Islet precursor cell (in vitro differentiated cells): Measurements from ENCODE around the gene LCN15.
A peak's percentile ranks its signal among the peaks of the same experiment; 100 is the strongest.

Experiments used
- DNase-seq: peaks from one replicate; pipeline ENCODE4 v3.0.0-alpha.2; 2018

The LCN15 gene

DNA sequence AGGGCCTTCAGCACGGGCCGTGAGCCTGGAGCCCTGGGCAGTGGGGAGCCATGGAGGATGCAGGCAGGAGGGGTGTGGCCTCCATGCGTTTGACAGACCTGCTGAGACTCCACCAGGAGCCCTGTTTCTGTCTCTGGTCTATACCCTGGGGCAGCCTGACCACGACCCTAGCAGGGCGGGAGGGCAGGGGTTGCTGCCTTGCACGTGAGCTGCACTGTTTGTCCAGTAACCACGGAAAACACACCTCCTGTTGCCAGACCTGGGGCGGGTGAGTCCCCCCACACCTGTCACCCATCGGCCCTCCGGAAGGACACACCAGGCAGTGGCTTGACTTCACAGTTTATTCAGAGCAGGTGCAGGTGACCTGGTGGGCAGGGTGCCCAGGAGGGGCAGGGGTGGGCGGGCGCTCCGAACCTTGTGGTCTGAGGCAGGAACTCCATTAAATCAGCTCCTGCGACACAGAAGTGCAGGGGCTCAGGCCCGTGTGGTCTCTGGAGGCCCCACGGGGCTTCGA, 10.2 kb downstream of the LCN15 start:
- DNase-seq, result no peak

DNA sequence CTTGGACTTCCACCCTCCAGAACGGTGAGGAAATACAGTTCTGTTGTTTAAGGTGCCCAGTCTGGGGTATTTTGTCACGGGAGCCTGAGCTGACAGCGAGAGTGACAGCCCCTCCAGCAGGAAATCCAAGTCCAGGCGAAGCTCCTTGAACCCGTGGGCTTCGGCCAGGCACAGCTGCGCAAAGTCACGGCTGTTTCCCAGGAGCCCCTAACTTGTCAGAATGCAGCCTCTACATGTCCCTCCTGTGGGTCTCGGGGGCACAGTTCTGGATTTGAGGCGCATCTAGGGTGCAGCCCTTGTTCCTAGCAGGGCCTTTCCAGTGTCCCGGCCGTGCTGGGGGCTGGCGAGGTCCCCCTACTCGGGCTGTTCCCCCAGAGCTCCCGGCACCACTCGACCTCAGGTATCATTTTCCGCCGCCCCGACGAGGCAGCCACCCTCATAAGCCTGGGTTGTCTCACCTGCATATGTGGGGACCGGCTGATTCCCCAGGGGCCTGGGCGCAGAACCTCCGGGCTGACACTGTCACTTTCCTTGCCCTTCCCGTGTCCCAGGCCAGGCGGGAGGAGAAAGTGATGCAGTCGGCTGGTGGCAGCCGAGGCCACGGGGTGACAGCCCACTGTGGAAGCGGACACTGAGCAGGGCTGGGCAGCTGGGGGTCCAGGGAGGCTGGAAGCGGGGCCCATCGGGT, 10.8 kb downstream of the LCN15 start:
- no peak for DNase-seq

DNA sequence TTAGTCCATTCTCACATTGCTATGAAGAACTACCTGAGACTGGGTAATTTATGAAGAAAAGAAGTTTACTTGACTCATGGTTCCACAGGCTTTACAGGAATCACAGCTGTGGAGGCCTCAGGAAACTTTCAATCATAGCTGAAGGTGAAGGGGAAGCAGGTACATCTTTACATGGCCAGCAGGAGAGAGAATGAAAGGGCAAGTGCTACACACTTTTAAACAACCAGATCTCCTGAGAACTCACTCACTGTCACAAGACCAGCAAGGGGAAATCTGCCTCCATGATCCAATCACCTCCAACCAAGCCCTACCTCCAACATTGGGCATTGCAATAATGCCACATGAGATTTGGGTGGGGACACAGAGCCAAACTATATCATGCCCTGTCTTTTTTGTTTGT, 12.5 kb downstream of the LCN15 start:
- no peak for DNase-seq

DNA sequence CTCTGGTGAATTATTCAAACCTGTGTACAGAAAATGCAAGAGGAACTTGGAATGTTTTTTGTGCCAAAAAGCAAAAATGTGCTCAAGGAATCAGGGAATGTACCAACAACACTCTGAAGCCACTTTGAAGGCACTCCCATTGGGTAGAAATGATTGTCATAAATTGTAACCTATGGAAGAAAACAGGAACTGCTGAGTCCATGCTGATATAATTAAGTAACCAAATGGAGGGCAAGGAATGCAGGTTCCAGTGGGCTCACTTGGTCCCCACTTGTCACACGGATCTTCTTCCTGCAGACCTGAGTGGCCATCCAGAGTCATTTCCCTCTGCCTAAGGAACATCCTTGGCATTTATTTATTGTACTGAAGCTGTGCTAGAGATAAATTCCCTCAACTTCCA, 13.1 kb downstream of the LCN15 start:
- no peak for DNase-seq

DNA sequence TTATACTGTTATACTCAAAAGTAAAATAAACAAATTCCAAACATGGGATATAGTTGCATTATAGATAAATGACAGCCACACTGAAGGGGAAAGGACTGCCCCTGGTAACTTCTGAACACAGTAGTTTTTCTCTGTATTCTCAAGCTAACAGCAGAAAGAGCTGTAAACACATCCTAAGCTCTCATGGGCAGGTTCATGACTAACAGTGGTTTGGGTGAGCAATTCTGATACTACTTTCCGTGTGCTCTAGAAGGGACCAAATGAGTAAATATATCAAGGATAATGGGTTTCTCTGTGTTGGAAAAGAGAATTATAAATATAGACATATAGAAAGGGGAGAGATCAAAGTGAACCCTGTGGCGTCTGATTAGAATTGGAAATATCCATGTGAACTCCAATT, 13.8 kb downstream of the LCN15 start:
- no peak for DNase-seq

DNA sequence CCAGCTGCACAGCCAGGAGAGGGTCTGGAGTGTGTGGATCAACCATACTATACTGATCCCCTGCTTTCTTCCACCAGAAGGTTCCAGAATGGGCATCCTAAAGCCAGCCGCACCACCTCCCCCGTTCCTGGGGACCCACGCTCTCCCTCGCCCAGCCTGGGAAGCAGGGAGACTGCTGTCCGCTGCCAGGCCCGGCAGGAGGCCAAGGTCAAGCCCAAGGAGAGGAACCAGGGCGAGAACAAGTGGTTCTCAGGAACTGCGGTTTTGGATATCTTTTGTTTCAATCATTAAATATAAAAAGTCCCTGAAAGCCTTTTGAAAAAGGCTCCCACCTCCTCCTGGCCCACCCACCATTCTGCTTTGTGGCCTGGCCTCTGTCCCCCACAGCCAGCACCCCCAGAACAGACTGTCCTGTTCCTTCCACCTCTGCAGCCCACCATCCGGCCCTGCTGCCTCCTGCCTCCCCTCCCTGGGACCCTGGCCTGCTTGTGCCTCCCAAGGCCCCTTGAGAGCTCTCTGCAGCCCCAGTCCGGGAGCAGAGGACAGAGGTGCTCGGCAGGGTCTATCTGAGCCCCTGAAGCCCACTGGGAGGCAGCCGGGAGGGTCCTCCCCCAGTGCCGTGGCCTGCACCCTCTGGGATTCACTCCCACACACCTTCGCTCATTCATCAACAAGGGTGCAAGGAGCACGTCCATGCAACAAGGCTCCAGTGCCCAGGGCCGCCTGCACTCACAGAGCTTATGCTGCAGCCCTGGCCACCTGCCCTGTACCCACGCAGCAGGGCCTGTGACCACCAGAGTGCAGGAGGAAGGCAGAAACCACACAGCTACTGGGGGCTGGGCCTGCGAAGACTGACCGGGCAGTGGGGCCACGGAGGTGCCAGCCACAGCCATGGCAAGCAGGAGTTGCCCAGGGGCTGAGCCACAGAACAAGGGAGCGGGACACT, 15.4 kb downstream of the LCN15 start:
- DNase-seq, result no peak

DNA sequence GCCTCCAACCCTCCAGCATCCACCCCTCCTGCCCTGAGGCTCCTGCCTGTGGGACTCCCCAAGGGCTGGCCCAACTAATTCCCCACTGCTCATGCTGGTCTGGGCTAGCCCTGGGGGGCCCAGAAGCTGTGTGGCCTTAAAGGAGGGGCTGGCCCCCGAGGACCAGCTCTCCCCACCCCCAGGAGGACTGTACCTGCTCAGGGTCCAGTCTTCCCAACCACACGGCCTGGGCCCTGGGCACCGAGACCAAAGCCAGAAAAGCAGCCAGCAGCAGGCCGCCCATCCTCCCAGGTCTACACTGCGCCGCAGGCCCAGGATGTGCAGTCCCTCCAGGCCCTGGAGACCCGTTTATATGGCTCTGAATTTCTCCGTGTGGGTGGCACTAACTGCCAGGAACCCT, 16.1 kb downstream of the LCN15 start, which contains the start of gene LCN6:
LCN6 (minus strand) TSS at position 325 of the 400 bp plus-strand sequence; CDS start at position 283, 42 bp downstream.
- DNase-seq, result no peak

DNA sequence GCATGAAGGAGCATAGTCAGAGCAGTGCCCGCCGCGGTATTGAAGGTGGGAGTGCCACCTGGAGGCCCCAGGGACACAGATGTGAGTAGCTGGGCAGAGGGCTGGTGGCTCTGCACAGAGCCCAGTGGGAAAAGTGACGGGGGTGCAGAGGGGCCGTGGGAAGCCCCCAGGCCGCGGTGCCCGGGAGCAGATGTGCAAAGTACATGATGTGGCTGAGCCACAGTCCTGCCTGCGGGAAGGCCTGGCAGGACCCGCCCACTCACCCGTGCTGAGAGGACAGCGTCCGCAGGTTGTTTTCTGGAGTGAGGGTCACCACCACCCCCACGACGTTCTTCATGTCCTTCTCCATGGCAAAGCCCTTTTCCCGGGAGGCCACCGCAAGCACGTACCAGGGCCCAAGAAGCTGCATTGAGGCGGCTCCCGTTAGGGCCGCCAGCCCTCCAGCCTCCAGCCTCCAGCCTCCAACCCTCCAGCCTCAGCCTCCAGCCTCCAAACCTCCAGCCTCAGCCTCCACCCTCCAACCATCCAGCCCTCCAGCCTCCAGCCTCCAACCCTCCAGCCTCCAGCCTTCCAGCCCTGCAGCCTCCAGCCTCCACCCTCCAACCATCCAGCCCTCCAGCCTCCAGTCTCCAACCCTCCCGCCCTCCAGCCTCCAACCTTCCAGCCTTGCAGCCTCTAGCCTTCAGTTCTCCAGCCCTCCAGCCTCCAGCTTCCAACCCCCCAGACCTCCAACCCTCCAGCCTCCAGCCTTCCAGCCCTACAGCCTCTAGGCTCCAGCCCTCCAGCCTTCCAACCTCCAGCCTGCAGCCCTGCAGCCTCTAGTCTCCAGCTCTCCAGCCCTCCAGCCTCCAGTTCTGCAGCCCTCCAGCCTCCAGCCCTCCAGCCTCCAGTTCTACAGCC, 16.9 kb downstream of the LCN15 start:
- no peak for DNase-seq

DNA sequence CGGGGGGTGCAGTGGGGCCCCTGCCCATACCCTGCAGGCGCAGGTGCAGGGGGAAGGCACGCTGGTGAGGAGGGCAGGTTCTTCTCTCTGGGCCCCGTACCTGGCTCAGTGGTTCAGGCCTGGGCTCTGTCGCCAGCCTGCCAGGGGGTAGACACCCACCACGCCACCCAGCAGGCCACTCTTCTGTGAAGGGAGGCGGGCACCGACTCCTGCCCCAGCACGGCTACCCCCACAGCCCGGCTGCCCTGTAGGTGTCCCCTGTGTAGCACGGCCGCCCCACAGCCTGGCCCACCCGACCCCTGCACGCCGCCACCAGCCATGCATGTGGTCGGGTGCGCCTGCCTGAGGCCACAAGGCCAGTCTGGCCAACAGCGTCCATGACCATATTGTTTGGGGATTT, 17.7 kb downstream of the LCN15 start:
- DNase-seq, result no peak

DNA sequence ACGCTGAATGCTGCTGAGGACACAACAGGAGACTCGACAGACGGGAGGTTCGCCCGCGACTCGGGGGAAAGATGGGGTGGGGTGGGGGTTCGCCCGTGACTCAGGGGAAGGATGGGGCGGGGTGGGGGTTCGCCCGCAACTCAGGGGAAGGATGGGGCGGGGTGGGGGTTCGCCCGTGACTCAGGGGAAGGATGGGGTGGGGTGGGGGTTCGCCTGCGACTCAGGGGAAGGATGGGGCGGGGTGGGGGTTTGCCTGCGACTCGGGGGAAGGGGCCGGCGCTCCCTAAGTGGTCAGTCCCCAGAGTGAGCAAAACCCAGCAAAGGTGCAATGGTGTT, 18.2 kb downstream of the LCN15 start:
- DNase-seq, result no peak

DNA sequence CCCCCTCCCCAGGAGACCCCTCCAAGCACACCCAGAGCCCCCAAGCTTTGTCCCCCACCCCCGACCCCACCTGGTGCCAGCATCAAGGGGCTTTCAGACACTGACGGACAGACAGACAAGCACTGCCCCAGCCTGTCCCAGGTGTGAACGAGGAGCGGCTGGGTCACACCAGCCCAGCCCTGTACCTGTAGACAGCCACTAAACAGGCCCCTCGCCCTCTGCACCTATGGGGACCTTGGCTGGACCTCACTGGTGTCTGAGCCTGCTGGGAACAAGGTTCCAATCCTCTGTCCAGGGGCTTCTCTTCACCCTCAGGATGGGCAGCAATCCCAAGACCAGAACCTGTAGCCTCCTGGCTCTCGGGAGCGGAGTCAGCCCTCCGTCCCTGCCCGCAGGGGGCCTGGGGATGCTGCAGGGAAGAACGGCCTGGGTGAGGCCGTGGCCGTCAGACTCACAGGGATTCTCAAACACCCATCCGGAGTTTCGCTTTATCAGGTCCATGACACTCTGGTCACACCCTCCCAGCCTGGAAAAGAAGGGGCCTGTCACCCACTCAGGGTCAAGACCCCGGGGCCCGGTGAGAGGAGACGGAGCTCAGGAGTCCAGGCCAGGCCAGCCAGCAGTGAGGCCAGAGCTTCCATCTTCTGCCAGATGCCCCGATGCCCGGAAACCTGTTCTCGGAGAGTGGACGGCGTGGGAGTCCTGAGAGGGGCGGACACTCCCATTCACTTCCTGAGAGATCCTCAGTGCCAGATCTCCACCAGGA, 18.7 kb downstream of the LCN15 start:
- no peak for DNase-seq

DNA sequence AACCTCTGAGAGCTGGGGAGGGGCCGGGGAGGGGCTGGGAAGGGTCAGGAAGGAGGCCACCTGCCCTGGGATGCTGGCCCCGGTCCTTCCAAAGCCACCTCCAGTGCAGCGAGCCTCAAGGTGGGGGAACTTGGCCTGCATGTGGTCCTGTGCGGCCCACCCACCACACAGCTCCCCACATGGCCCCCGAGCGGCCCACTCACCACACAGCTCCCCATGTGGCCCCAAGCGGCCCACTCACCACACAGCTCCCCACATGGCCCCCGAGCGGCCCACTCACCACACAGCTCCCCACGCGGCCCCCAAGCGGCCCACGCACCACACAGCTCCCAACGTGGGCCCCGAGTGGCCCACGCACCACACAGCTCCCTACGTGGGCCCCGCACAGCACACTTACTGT, 19.5 kb downstream of the LCN15 start:
- DNase-seq, result no peak

DNA sequence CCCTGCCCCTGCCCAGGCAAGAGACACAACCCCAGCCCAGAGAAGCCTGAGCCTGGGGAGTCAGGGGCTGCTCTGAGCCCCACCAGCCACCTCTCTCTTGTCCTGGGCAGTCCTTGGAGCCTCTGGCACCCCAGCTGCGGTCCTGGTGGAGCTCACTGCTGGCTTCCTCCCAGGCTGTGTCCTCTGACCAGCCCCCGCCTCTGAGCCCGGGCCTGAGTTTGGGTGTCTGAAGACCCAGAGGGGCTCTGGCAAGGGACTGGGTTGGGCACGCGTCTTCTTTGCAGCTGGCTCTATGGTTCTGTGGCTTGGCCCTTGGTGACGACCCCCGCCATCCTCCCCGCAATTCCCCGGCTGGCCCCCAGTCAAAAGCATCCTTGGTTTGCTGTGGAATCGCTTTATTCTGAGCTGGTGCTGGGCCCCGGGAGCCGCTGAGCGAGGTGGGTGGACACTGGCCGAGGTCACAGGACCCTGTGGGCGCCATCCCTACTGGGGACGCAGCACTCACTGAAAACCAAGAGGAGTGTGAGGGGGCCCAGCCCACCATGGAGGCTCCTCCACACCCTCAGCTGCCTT, 20.6 kb downstream of the LCN15 start:
- DNase-seq, result no peak

DNA sequence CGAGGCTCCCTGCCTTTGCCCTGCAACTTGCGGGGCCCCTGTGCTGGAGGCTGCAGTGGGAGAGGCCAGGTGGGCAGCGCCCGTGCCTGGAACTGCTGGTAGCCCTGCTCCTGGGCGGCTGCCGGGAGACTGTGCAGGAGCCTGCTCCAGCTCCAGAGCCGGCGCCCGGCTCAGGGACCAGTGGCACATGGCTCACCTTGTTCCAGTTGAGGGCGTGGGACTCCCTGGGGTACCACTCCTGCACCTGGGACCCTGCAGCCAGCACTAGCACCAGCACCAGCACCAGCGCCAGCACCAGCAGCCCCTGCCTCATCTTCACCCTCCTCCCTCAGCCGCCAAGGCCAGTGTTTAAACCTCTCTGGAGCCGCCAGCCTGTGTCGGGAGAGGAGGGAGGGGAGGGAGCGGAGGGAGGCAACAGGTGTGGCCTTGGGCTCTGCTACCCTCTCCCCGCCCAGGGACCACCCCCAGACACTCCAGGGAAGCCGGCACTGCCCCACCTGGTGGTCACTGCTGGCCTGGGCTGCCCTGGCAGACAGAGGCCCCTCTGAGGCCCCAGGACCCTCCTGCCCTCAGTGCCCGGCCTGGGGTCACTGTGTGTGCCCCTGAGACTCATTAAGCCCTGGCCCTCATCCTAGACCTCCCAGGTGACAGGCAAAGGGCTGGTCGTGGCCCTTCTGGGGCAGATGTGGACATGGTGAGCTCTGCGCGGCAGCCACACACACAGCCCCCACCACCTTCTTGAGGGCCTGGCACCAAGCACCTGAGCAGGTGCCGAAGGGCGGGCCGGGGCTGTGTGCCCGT, 21.5 kb downstream of the LCN15 start, which contains the start of gene LCN10:
LCN10 (minus strand) TSS at position 350 of the 801 bp plus-strand sequence; CDS start at position 313, 37 bp downstream.
- peak; percentile 87 for DNase-seq

DNA sequence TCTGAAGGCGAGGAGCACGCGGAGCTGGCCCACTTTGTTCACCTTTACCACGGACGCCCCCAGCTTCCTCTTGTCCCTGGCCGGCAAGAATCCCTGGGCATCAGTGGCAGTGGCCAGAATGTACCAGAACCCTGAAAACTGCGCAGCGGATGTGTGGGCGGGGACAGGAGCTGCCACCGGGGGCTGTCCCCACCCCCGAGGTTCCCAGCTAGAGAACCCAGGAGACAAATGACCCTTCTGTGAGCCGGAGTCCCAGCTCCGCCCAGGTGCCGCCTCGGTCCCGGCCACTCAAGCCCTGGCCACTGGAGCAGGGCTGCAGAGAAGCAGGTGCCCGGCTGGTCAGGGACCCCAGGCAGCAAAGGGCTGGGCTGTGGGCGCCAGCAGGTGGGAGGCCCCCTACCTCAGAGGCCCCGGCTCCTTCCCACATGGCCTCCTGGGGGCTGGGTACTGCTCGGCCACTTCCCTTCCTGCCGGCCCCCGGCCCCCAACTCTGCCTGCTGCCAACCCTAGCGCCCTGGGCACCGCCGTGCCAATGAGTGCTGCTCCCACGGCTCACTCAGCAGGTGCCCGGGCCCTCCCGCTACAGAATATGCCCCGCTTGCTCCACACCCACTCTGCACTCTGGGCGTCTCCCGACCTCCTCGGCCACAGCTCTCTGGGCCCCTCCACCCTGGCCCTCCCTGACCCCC, 22.3 kb downstream of the LCN15 start:
- no peak for DNase-seq

DNA sequence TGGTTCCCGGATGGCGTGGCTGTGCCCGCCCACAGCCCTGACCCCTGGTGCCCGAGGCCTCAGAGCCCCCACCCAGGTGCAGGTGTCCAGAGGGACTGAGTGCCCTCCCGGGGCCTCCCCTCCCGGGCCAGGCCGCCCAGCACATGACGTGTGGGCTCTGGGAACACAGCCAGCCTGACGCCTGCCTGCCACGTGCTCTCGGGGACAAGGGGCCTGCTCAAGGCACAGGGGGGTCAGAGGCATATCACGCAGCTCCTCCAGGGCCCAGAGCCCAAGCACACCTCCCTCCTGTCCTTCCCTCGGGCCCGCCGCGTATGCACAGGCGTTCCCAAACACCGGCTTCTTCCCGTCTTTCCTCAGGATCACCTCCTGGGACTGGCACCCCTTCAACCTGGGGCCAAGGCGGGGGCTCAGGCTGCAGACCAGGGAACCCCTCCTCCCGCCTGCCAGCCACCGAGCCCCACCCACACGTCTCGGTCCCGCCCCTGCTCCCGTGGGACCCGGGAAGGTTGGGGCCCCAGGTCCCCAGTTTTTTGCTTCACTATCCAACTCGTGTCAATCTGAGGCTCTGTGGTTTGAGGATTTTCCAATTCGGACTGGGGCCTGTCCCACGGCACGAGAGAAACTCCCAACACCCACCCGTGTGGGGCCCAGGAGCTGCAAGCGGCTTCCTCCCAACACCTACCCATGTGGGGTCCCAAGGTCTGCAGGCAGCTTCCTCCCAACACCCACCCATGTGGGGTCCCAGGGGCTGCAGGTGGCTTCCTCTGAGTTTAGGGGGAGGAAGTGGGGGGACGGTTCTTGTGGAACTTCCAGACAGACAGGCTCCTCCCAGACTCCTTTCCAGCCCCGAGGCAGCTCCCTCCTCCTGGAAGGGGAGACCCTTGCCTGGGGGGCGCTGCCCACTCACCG, 23.1 kb downstream of the LCN15 start:
- DNase-seq, result no peak

DNA sequence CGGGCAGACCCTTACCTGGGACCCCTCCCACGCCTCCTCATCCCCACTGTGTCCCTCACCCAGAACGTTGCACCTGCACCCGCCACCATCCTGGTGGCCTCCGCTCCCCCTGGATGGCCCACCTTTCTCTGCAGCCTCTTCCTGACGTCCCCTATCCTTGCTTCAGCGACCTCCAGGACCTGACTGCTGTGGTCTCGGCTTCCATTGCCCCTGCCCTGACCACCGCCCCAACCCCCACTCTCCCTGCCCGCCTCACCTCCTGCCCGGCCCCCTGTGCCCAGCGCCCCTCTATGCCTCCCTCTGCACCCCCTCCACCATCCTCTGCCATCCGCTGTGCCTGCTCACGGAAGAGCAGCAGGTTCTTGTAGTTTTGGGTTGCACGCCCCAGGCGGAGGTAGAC, 23.8 kb downstream of the LCN15 start:
- no peak for DNase-seq

DNA sequence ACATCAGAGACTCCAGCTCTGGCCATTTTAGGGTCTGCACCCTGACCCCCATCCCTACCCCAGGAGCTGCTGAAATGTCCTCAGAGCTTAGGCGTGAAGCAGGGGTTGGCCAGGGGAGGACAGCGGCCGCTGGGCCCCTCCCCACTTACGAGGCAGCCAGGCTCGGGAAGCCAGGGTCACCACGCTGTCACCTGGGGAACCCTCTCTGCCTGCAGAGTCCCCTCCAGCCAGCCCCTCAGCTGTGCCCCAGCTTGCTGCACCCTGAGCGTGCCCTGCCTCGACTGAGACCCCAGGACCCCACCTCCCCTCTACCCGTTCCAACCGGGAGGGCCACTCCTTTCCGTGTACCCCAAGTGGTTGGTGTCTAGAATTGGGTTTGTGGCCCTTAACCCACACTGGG, 24.2 kb downstream of the LCN15 start:
- DNase-seq, result no peak

DNA sequence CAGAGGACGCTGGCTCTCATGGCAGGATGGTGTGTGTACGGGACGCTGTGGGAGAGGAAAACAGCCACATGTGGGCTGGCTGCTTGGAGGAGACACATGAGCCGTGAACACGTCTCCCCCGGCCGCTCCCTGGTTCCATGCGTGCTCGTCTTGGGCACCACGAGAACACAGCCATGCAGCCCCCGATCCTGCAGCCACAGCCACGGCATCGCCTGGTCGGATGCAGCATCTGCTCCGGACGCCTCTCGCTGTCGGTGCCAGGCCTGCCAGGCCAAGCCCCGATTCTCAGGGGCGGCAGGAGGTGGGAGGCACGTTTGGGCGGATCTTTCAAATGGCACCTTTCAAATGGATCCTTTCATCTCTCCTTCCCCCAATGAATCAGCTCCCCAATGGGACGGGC, 24.8 kb downstream of the LCN15 start:
- DNase-seq, result no peak
